Measurements from ENCODE around the gene TUBA1B. TPM values are rescaled to one million over a fixed set of nuclear protein-coding genes. Genes with fewer than 3 reads are reported as not detected.

Gene TUBA1B
- total RNA-seq, 1 donor from 2014 or later, result 2,741 TPM

DNA sequence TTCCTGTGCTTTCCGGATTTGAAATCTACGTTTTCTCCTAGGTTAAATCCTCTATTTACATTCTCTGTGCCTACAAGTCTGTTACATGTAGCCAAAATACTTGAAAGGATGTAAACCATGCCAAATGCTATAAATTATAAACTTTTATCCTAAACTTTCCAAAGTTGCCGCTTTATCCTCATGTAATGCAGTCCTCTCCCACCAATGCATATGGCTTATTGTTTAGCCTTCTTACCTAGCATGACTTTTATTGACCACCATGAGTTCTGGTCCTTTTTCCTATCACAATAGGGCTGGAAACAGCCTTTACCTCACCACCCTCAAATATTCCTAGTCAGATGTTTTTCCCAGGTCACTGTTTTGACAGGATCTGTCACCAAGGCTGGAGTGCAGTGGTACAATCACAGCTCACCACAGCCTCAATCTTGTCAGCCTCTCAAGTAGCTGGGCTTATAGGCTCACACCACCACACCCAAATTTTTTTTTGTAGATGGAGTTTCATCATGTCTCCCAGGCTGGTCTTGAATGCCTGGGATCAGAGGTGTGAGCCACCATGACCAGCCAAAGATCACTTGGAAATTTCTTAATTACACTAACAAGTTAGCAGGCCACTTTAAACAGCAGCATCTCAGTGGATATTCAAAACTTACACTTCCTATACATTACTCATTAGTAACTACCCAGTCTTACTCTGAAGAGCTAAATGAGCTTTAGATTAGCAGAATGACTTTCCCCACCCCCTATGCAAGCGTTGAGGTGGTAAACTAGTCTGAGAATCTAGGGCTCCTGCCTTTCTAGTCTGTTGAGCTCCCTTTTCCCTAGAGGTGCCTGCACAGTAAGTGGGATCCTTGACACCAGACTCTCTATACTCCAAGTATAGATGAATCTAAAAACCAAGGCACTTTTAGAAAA lies 4.1 kb downstream of the TUBA1B start:
- Histone ChIP-seq H3K27ac (peak overlapping the region; percentile 41), H2AFZ (replicated peaks) (no peak overlapping the region), H4K20me1 (ENCODE audit: low read depth) (peaks cover 31% of the 10 kb centered on the region), H3K9ac (no peak overlapping the region), H3K27me3 (no peaks in the 10 kb centered on the region), H3K4me1 (peaks cover 12% of the 10 kb centered on the region), H3K4me3 (no peak overlapping the region), H3K4me2 (no peak overlapping the region), H3K36me3 (peaks cover 7% of the 10 kb centered on the region), H3K79me2 (ENCODE audit: low read depth) (peaks cover 33% of the 10 kb centered on the region), H3F3A (ENCODE audit: low read depth) (peaks cover 59% of the 10 kb centered on the region), H3K9me3 (ENCODE audit: low read depth) (no peaks in the 10 kb centered on the region)
- Mint-ChIP-seq H3K4me1 (peaks cover 33% of the 10 kb centered on the region), H3K9me3 (no peaks in the 10 kb centered on the region), H3K36me3 (peaks cover 39% of the 10 kb centered on the region), H3K27me3 (ENCODE audit: insufficient read depth, low read depth) (peaks cover 4% of the 10 kb centered on the region), H3K4me3 (peak overlapping the region; percentile 64), H3K27ac (no peak overlapping the region)
- no peak for DNase-seq (ENCODE audit: low spot score)
- TF ChIP-seq, protein P1, sequence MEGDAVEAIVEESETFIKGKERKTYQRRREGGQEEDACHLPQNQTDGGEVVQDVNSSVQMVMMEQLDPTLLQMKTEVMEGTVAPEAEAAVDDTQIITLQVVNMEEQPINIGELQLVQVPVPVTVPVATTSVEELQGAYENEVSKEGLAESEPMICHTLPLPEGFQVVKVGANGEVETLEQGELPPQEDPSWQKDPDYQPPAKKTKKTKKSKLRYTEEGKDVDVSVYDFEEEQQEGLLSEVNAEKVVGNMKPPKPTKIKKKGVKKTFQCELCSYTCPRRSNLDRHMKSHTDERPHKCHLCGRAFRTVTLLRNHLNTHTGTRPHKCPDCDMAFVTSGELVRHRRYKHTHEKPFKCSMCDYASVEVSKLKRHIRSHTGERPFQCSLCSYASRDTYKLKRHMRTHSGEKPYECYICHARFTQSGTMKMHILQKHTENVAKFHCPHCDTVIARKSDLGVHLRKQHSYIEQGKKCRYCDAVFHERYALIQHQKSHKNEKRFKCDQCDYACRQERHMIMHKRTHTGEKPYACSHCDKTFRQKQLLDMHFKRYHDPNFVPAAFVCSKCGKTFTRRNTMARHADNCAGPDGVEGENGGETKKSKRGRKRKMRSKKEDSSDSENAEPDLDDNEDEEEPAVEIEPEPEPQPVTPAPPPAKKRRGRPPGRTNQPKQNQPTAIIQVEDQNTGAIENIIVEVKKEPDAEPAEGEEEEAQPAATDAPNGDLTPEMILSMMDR (IDR thresholded peaks at IDR 0.05), result no peak
- TF ChIP-seq EZH2 (IDR thresholded peaks at IDR 0.05) (no peak), EZH2phosphoT487 (IDR thresholded peaks at IDR 0.05) (no peak)

DNA sequence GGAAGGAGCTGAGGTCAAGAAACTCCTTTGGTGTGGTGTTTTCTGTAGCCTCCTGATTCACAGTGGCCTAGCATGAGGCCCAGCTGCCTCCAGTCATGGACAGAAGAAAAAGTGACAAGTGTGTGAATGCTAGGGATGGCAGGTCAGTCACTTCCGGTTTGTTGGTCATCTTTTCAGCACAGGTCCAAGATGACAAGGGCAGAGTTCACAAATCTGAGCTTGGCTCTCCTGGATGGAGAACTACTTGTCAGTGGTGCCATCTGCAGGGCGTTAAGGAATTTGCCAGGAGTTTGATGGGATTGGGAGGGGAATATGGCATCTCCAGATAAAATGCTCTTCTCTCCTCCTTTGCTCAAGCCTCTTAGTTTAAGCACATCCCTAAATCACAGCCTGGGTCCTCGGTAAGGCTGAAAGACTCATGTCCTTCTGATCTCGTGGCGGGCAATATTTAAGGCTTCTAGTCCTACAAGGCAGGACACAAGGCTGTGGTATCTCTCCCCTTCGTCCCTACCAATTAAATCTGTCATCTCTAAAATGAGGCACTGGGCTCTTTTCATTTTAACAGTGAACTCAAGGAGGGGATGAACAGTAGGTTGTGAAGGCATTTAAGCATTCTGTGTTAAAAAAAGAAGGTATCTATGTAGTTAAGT lies 10.0 kb downstream of the TUBA1B start:
- no peak overlapping the region for H2AFZ ChIP-seq (replicated peaks)
- no peak for TF ChIP-seq EZH2 (IDR thresholded peaks at IDR 0.05)
- TF ChIP-seq, protein P1 (IDR thresholded peaks at IDR 0.05), result peak; percentile 65
- H3K4me1 ChIP-seq, result no peaks in the 10 kb centered on the region
- peaks cover 10% of the 10 kb centered on the region for H3F3A ChIP-seq (ENCODE audit: low read depth)
- peaks cover 1% of the 10 kb centered on the region for H3K36me3 Mint-ChIP-seq
- peaks cover 15% of the 10 kb centered on the region for H3K4me1 Mint-ChIP-seq
- H3K9me3 Mint-ChIP-seq, result no peaks in the 10 kb centered on the region
- H3K9ac ChIP-seq, result no peak overlapping the region
- no peaks in the 10 kb centered on the region for H4K20me1 ChIP-seq (ENCODE audit: low read depth)
- H3K9me3 ChIP-seq (ENCODE audit: low read depth), result no peaks in the 10 kb centered on the region
- H3K27me3 Mint-ChIP-seq (ENCODE audit: insufficient read depth, low read depth), result peaks cover 6% of the 10 kb centered on the region
- peak; percentile 71 for DNase-seq (ENCODE audit: low spot score)
- no peaks in the 10 kb centered on the region for H3K27me3 ChIP-seq
- no peak overlapping the region for H3K27ac ChIP-seq
- H3K4me3 ChIP-seq, result no peak overlapping the region
- H3K79me2 ChIP-seq (ENCODE audit: low read depth), result no peaks in the 10 kb centered on the region
- peak overlapping the region; percentile 7 for H3K4me3 Mint-ChIP-seq
- no peak overlapping the region for H3K27ac Mint-ChIP-seq
- H3K4me2 ChIP-seq, result no peak overlapping the region
- H3K36me3 ChIP-seq, result no peaks in the 10 kb centered on the region

DNA sequence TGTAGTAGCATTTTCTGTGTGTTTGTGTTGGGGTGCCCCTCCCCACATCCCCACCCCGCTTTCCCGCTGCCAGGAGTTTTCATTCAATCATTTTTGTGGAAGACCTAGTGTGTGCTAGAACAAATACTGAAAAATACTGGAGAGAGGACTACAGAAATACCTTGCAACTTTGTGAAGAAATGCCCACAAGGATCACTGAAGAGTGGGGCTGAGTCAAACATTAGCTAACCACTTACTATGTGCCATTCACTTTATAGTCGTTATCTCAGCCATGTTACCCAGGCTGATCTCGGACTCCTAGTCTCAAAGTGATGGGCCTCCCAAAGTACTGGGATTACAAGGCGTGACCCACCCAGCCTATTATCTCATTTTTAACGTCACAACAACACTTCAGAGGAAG lies 20.0 kb downstream of the TUBA1B start:
- DNase-seq (ENCODE audit: low spot score), result no peak
- Mint-ChIP-seq H3K36me3 (peaks cover 8% of the 10 kb centered on the region), H3K27me3 (ENCODE audit: insufficient read depth, low read depth) (peaks cover 11% of the 10 kb centered on the region), H3K4me1 (peaks cover 31% of the 10 kb centered on the region), H3K4me3 (peak overlapping the region; percentile 97), H3K27ac (peak overlapping the region; percentile 97), H3K9me3 (no peaks in the 10 kb centered on the region)
- peaks cover 37% of the 10 kb centered on the region for H4K20me1 ChIP-seq (ENCODE audit: low read depth)
- no peak overlapping the region for H3K9ac ChIP-seq
- no peak for TF ChIP-seq EZH2phosphoT487 (IDR thresholded peaks at IDR 0.05)
- TF ChIP-seq EZH2 (IDR thresholded peaks at IDR 0.05), result no peak
- TF ChIP-seq, protein P1 (IDR thresholded peaks at IDR 0.05), result no peak
- peak overlapping the region; percentile 69 for H3K4me2 ChIP-seq
- peak overlapping the region; percentile 54 for H2AFZ ChIP-seq (replicated peaks)
- peak overlapping the region; percentile 95 for H3K4me3 ChIP-seq
- no peaks in the 10 kb centered on the region for H3K9me3 ChIP-seq (ENCODE audit: low read depth)
- no peaks in the 10 kb centered on the region for H3K27me3 ChIP-seq
- no peak overlapping the region for H3K27ac ChIP-seq
- peaks cover 5% of the 10 kb centered on the region for H3F3A ChIP-seq (ENCODE audit: low read depth)
- H3K79me2 ChIP-seq (ENCODE audit: low read depth), result peaks cover 36% of the 10 kb centered on the region
- no peaks in the 10 kb centered on the region for H3K36me3 ChIP-seq
- H3K4me1 ChIP-seq, result peaks cover 6% of the 10 kb centered on the region

Data from neural progenitor cell (in vitro differentiated cells).